ENCODE results near the gene RNF168. TPM values are rescaled to one million over a fixed set of nuclear protein-coding genes. Genes with fewer than 3 reads are reported as not detected.
A peak's percentile ranks its signal among the peaks of the same experiment; 100 is the strongest.

RNF168 gene
- total RNA-seq, 1 experiment from 2014 or later: 18.9 TPM

DNA sequence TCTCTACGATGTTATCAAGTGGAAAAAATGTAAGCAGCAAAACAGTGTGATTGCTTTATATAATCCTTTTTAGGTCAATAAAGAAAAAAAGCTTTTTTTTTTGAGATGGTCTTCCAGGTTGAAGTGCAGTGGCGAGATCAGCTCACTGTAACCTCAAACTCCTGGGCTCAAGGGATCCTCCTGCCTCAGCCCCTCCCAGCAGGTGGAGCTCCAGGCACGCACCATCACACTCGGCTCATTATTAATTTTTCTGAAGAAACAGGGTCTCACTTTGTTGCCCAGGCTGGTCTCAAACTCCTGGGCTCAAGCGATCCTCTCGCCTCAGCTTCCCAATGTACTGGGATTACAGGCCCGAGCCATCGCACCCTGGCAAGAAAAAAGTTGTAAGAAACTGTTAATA, 17.3 kb downstream of the RNF168 start:
- intact Hi-C loops (cut with micrococcal nuclease; ENCODE audit: unreplicated experiment): loop anchor here (5.0 kb wide), 1 partner anchor 81 kb away; the partner anchor contains the start of genes FBXO45 and WDR53
- Histone ChIP-seq H3K4me3 (ENCODE audit: low read depth, low read length) (no peak overlapping the region), H3K27me3 (replicated peaks; ENCODE audit: control insufficient read depth, insufficient read depth, low read length) (no peaks in the 10 kb centered on the region), H3K4me1 (no peaks in the 10 kb centered on the region), H3K36me3 (ENCODE audit: control insufficient read depth, insufficient read depth, low read length) (peaks cover 2% of the 10 kb centered on the region; the same call in 1 of the 2 replicates), H3K9me3 (no peaks in the 10 kb centered on the region)
- peak in 1 of 2 experiments; percentile 37 for DNase-seq
- POLR2A ChIA-PET: no interaction called here
- Mint-ChIP-seq H3K27me3 (ENCODE audit: insufficient read depth, unreplicated experiment) (no peaks in the 10 kb centered on the region), H3K9me3 (ENCODE audit: unreplicated experiment) (no peaks in the 10 kb centered on the region), H3K4me1 (ENCODE audit: low read depth, unreplicated experiment) (no peaks in the 10 kb centered on the region), H3K27ac (ENCODE audit: unreplicated experiment) (no peak overlapping the region), H3K36me3 (ENCODE audit: insufficient read depth, unreplicated experiment) (peaks cover 40% of the 10 kb centered on the region), H3K4me3 (ENCODE audit: unreplicated experiment) (no peak overlapping the region)
- BruUV-seq (replicated peaks): no TSS peak
- CTCF ChIA-PET: interaction anchor here (1.1 kb wide), 1 partner anchor 15 kb away, joined by 3 read pairs; no protein-coding TSS in a partner anchor
- peak; percentile 31 to 51 for TF ChIP-seq CTCF (IDR thresholded peaks at IDR 0.05; ENCODE audit: insufficient read depth in 1 of 2, low read depth in 1 of 2, low read length in 1 of 2, severe bottlenecking in 1 of 2, unreplicated experiment in 1 of 2)

GRCh38 chr3:196477678-196478077, 25.9 kb downstream of the RNF168 start:
- no peak overlapping the region for H3K27ac Mint-ChIP-seq (ENCODE audit: unreplicated experiment)
- no peaks in the 10 kb centered on the region for H3K36me3 ChIP-seq (ENCODE audit: control insufficient read depth, insufficient read depth, low read length)
- H3K4me3 Mint-ChIP-seq (ENCODE audit: unreplicated experiment): no peak overlapping the region
- H3K9me3 ChIP-seq: no peaks in the 10 kb centered on the region
- no peak for DNase-seq
- H3K36me3 Mint-ChIP-seq (ENCODE audit: insufficient read depth, unreplicated experiment): peaks cover 56% of the 10 kb centered on the region
- no peak for TF ChIP-seq CTCF (IDR thresholded peaks at IDR 0.05; ENCODE audit: insufficient read depth in 1 of 2, low read depth in 1 of 2, low read length in 1 of 2, severe bottlenecking in 1 of 2, unreplicated experiment in 1 of 2)
- intact Hi-C loops (cut with micrococcal nuclease; ENCODE audit: unreplicated experiment): no loop called here
- no peaks in the 10 kb centered on the region for H3K27me3 ChIP-seq (replicated peaks; ENCODE audit: control insufficient read depth, insufficient read depth, low read length)
- no peaks in the 10 kb centered on the region for H3K27me3 Mint-ChIP-seq (ENCODE audit: insufficient read depth, unreplicated experiment)
- ChIA-PET POLR2A (no interaction called here), CTCF (no interaction called here)
- no peak overlapping the region for H3K4me3 ChIP-seq (ENCODE audit: low read depth, low read length)
- BruUV-seq (replicated peaks): no TSS peak
- no peaks in the 10 kb centered on the region for H3K4me1 Mint-ChIP-seq (ENCODE audit: low read depth, unreplicated experiment)
- no peaks in the 10 kb centered on the region for H3K4me1 ChIP-seq
- H3K9me3 Mint-ChIP-seq (ENCODE audit: unreplicated experiment): no peaks in the 10 kb centered on the region

- ChIA-PET CTCF (no interaction called here), POLR2A (no interaction called here)
- Histone ChIP-seq H3K9me3 (no peaks in the 10 kb centered on the region), H3K4me3 (ENCODE audit: low read depth, low read length) (no peak overlapping the region), H3K4me1 (no peaks in the 10 kb centered on the region), H3K27me3 (replicated peaks; ENCODE audit: control insufficient read depth, insufficient read depth, low read length) (no peaks in the 10 kb centered on the region), H3K36me3 (ENCODE audit: control insufficient read depth, insufficient read depth, low read length) (no peaks in the 10 kb centered on the region)
- no peak overlapping the region for H3K27ac Mint-ChIP-seq (ENCODE audit: unreplicated experiment)
- intact Hi-C loops (cut with micrococcal nuclease; ENCODE audit: unreplicated experiment): no loop called here
- no peaks in the 10 kb centered on the region for H3K4me1 Mint-ChIP-seq (ENCODE audit: low read depth, unreplicated experiment)
- H3K36me3 Mint-ChIP-seq (ENCODE audit: insufficient read depth, unreplicated experiment): peaks cover 50% of the 10 kb centered on the region
- TF ChIP-seq CTCF (IDR thresholded peaks at IDR 0.05; ENCODE audit: insufficient read depth in 1 of 2, low read depth in 1 of 2, low read length in 1 of 2, severe bottlenecking in 1 of 2, unreplicated experiment in 1 of 2): no peak
- H3K4me3 Mint-ChIP-seq (ENCODE audit: unreplicated experiment): no peak overlapping the region
- no peak for DNase-seq
- H3K9me3 Mint-ChIP-seq (ENCODE audit: unreplicated experiment): no peaks in the 10 kb centered on the region
- BruUV-seq (replicated peaks): TSS peak; percentile 24
- H3K27me3 Mint-ChIP-seq (ENCODE audit: insufficient read depth, unreplicated experiment): no peaks in the 10 kb centered on the region
These were observed 31.3 kb downstream of the RNF168 start for GRCh38 chr3:196472286-196472685.
